NOMO-1 treated with dmso at 0.1 percent for 144 hours (cell line): ENCODE results near the gene LACC1.

ENCODE experiments used
- DNase-seq: peaks from one replicate; lab custom pipeline; 2025; ENCODE audit not compliant: unreplicated experiment; lab: John Stamatoyannopoulos, UW

The LACC1 gene

DNA sequence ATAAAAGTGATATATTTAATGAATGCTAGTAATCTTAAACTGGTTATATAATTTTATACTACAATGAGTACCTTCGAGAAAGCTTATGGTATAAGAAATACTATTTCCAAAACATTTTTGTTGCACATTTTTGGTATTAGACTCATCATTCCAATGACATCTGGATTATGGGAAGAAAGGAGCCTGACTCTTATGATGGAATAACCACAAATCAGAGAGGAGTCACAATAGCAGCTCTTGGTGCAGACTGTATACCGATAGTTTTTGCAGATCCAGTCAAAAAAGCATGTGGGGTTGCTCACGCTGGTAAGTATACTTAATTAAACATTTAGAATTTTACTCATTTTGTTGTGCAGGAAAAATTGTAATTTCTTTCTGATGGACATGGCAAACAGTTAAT lies 3.9 kb downstream of the LACC1 start:
- no peak for DNase-seq

DNA sequence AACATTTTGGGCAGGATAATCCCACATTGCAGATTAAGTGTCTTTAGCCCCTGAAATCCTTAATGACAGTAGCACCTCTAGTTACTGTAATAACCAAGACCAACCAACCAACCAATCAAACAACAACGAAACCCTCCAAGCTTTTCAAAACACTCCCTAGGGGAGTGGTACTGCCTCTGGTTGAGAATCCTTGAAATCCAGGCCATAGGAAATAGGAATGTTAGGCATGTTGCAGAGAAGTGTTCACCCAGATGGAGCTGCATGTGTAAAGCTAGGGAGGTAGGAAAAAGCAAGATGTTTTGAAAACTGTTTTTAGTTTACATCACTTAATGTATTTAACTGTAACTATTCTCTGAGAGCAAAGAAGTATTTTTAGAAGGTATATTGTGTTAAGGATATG lies 4.5 kb downstream of the LACC1 start:
- DNase-seq = no peak

DNA sequence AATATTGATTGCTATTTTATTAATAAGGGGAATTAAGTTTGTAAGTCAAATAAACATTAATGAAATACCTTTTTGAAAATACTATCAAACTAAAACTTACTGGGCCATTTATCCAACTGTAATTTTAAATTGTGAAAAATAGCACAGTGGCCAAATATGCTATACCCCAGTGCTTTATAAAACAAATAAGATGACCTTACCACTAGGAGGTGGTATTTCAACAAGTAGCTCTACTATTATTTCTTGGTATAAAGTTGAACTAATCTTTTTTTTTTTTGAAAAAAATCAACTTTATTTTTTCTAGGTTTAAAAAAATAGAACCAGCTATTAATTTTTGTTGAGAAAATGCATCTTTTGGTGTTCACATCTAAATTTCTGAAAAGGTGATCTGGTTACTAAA lies 14.7 kb downstream of the LACC1 start:
- no peak for DNase-seq

DNA sequence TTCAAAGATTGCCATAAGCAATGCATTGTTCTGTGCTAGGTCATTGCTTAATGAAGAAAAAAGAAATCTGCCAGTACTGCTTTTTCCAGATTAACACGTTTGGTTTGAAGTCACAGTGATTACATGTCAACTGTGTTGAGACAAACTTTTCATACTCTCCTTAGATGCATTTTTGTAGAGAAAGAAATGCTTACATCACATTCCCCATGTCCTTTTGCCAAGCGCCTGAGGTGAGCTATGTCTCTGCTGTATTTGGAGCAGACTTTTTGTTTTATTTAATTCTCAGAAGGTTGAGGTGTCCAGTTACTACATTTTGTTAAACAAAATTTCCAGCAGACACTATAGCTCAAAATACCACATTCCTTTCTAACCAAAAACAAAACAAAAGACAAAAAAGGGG lies 16.2 kb downstream of the LACC1 start:
- DNase-seq = no peak

DNA sequence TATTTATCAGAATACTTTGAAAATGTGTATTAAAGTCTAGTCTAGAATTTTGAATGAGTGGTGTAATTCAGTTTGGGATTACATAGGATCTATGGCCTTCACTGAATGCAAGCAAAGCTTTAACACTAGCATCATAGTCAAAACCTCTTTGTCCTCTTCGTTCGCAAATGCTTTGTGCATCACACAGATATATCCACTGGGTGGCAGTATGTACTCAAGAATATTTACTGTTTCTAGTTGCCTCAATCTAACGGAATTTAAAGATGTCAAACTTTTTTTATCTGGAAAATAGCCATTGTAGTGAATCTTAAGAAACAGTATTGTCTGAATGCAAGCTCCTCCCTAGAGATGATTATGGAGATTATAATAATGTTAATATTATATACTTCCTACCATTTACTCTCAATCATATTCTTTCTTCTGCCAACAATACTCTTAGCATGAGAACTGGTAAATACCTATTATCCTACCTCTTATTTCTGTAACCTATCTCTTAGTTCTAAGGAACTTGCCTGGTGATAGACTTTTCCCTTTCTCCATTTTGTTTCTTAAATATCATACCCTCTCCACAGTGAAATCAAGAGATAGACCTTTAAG lies 25.8 kb downstream of the LACC1 start:
- no peak for DNase-seq

DNA sequence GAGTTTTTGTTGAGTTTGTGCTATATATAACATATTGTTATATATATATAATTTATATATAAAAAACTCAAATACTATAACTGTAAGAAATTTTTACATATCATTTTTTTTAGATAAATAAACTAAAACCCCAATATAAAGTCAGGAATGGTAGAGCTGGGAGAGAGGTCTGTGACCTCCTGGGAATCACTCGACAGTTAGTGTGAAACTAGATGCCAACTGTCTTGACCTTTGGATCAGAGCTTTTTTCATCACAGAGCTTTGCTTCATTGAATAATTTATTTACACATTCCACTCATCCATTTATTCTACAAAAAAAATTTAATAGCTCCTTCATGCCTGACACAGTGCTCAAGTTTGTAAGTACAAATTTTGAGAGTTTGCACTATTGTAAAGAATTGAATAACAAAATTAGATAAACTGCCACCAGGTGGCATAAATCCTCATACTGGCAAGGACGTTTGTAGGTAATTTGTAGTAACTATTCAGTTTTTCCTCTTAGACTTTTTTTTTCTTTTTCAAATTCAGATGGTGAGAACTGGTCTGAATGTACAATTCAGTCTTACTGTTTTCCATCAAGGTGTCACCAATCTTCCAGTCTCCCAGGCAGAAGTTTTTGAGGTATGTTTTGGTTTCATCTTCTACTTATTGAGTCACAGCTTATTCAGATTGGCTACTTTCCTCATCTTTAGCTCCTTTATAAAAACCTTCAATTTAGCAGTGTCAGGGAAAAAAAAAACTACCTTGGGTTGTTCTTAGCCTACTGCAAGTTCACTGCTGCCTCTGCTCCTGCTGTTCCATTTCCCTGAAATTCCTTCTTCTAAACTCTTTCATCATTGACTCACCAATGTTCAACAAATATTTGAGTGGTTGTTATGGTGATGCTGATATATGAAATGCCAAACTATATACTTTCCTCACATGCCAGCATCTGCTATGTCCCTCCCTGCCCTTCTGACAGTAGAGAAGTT lies 28.7 kb downstream of the LACC1 start:
- peak; percentile 8 for DNase-seq

DNA sequence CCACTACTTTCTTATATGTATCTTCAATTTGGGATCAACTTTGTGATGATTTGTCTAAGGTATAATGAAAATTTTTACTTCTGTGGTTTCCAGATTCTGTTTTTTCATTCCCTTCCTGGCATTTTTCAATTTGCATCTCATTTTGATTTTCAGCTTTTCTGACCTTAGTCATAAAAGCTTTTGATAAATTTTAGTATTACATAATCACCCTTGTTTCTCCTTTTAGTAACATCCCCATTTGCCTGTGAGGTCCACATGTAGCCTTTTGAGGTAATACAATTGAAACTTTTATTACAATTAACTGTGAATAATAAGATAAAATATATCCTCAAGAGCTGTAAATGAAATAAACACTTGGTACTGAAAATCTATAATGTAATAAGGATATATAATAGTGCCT lies 31.2 kb downstream of the LACC1 start:
- no peak for DNase-seq

DNA sequence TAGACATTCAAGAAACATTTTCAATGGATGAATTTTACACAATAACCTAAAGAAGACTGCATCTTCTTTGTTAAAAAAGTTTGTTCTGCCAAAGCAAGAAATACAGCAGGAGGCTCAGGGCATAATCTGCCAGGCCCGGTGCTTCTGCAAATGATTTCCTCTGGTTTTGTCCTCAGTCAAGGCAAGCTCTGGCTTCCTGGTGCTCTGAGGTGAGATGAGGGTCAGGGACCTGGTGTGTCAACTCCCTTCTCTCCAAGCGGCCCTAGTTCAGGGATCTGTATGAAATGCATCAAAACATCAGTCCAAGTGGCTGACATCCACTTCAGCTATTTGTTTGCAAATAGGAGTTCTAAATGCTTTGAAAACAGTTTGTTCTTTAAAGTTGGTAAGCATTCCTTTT lies 31.6 kb downstream of the LACC1 start:
- DNase-seq = no peak

DNA sequence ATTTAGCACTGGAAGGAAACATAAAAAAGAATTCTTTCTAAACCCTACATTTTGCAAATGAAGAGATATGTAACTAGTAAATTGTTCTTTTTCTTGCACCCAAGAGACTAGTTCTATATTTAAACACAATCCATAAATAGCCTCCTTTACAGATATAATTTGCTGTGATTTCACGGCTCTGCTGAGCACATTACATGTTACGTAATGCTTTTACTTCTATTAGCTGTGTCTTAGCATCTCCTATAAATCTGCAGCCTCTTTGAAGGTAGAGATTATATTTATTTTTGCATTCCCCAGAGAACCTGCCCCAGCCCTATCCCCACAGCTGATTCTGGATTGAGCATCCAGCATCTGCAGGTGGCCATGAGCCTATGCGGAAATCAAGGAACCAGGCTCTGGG lies 32.2 kb downstream of the LACC1 start:
- no peak for DNase-seq

DNA sequence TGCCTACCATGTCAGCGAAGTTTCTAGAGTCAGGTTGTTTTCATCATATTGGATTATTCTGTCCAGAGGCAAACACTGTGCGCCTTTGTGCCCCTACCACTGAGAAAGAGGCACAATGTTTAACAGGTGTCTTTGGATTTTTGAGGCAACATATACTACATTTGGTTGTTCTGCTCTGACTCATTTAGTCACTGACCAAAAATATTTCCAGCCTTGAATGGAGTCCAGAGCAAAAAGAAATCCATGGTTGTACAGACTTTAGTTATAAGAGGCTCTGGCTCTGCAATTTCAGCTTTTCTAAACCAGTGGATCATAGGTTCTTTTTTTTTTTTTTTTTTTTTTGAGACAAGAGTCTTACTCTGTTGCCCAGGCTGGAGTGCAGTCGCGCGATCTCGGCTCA lies 35.7 kb downstream of the LACC1 start:
- DNase-seq = no peak

DNA sequence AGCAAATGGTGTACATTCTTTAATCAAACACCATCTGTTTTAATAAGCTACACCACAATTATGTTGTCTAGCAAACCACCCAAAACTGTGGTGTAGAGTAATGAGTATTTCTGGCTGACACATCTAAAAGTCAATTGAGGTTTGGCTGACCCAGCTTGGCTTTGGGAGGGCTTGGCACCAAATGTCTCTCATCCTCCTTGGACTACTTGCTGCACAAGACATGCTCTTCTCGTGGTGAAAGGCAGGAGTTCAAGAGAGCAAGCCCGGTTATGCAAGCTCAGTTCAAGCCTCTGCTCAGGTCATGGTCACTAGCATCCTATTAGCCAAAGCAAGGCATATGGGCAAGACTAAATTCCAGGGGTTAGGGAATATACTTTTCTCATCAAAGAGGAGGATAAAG lies 37.1 kb downstream of the LACC1 start:
- DNase-seq = no peak

DNA sequence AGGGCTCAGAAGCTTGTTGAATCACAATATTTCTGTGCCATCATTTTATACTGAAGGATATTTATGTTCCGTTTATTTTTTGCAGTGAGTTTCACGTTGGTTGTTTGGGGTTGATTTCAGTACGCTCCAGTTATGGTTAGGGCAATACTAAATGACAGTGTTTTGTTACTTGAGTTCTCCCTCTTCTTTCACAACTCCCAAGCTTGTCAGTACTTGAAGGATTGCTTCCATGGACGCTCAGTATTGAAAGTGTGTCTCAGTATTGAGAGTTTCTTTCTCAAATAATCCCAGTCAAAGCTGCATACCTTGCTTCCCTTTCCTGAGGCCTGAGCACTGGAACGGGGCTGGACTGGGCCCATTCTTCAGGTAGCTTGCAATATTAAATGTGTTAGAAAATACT lies 38.9 kb downstream of the LACC1 start:
- no peak for DNase-seq

DNA sequence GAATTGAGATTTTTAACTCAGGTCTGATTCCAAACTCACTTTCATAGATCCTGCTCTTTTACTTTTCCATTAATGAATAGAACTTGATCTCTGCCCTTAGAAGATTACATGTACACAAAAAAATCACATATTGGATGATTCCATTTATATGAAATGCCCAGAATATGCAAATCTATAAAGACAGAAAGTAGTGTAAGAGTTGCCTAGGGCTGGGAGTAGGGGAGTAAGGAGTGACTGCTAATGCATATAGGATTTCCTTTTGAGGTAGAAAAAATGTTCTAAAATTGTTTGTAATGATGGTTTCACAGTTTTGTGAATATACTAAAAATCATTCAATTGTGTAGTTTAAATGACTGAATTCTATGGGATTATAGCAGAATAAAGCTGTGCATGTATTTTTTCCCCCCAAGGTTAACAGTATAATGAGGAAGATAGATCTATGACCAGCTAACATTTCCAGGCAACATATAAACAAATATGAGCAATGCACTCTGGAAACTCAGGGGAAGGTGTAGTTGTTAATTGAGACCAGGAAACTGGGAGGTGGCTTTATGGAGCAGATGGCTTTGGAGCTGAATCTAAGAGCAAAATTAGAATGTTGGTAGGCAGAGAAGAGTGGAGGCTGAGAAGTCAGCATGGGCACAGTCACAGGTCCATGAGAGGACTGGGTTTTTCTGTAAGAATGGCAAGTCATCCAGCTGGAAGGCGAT lies 41.4 kb downstream of the LACC1 start:
- DNase-seq = no peak

DNA sequence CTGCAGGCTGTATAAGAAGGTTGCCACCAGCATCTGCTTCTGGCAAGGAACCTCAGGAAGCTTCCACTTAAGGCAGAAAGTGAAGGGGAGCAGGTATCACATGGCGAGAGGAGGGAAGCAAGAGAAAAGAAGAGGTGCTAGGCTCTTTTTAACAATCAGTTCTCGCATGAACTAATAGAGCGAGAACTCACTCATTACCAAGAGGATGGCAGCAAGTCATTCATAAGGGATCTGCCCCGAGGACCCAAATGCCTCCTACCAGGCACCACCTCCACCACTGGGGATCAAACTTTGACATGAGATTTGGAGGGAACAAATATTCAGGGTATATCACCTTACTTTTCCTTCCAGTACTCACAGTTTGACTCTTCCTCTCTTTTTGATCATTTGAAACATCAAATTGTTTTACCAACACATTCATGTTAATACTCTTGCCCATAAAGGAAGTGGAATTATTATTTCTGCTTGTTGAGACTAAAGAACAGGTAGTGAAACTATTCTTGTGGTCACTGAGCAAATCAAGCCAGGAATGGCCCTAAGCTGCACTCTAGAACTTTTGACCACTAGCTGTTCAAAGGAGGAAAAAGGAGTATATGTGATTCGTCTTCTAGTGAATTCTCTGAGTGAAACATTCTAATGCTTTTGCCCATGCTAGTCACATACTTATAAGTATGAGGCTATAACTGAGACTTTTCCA lies 45.0 kb downstream of the LACC1 start:
- DNase-seq = peak; percentile 41

DNA sequence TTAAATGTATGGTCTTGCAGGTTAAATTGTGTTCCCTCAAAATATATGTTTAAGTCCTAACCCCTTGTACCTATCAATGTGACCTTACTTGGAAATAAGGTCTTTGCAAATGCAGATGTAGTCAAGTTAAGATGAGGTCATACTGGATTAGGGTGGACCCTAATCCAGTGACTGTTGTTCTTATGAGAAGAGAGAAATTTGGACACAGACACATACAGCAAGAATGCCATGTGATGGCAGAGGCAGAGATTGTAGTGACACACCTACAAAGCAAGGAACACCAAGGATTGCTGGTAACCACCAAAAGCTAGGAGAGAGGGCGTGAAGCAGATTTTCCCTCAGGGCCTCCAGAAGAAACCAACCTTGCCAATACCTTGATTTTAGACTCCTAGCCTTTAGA lies 50.2 kb downstream of the LACC1 start:
- no peak for DNase-seq

DNA sequence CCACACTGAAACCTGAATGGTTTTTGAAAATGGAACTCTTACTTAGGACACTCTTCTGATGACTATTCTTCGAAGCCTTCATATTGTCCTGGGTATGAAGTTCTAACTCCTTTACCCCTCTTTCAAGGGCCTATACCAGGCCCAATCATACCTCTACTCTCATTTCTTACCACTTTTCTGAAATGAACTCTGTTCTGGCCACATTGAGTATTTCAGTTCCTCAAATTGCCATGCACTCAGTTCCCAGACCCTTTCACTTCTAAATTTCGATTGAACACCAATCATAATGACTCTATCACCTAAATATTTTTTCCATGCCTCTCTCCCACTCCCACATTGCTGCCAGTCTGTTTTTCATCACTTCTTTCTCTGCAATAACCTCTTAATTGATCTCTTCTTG lies 53.7 kb downstream of the LACC1 start:
- DNase-seq = no peak

DNA sequence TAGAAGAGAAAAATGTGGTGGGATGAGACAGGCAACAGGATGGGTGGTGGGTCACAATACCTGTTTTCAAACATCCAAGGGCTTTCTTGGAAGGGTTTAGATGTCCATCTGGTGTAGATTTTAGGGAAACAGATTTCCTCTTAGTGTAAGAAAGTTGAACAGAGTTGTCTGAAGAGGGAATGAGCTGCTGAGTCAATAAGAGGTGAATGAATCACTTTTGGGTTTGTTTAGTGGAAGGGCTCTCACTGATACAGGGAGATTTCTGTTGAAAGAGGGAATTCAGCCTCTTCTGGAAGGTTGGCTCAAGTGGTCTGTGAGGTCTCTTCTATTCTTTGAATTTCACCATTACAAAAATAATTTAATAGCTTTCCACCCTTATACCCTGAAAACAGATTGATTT lies 54.6 kb downstream of the LACC1 start:
- no peak for DNase-seq

DNA sequence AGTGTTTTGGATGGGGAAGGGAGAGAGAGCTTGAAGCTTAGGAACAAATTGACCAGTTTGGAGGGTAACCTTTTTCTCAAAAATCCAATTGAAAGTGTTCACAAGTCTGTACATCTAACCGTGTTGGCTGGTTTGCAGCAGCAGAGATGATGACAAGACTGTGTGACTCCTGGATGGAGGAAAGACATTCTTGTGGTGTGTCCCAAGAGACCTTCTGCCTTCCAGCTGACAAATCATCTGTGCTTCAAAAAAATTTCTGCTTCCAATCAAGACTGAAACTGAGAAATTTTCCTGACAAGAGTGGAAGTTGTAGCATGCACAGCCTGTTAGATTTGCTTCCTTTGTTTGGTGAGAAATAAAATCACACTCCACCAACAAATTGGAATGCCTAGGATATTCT lies 56.2 kb downstream of the LACC1 start:
- DNase-seq = no peak

DNA sequence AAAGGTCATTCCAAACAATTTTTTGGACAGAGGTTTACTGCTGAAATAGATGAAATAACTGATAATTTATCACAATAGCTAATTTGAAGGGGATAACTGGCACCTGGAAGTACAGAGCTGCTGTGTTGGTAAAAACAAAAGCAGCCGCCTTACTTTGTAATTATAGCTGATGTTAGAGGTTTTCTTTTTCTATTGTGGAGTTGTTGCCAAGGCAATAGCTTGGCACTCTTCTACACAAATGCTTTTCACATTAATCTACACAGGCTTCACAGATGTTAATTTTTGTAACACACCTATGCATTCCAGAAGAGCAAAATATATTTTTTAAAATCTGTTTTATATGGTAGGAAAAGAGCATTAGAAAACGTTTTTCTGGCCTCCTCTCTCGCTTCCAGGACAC lies 56.9 kb downstream of the LACC1 start:
- no peak for DNase-seq

DNA sequence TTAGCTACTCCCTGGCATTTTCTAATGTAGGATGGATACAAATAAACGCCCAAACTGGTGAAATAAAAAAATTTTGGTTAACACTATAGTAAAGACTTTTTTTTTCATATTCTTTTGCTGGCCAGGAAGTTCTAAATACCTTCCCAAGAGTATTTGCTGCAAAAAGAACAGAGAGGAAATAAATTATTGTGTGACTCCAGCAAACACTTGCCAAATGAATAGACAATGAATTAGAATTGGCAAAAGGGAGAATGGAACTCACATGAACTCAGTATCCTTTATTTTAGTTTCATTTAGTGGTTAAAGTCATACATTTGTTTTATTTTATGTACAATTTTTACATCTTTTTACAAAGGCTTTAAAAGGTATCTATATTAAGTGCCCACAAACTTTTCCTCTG lies 58.1 kb downstream of the LACC1 start:
- DNase-seq = no peak

DNA sequence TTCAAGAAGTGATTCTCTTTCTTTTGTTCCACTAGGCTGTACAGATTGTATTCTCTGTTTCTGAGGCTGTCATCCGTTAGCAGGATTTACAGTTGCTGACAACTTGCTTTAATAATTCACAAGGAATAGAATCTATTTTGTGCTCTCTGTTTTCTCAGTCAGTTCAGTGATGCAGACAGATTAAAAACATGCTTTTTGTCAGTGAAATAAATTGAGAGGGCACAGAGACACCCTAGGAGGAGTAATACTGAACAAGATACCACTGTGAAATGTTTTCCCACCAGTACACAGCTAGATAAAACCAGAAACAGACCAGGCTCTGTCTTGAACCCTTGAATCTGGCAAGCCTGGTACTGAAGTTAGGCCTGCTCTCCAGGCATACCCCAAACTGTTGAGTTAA lies 58.7 kb downstream of the LACC1 start:
- no peak for DNase-seq
